Activated CD8-positive, alpha-beta memory T cell treated with anti-CD3 and anti-CD28 coated beads for 48 hours (primary cell): ENCODE results near the gene CRISP2.

ENCODE experiments used
- DNase-seq, 3 experiments: peaks; one replicate each; pipeline ENCODE4 v3.0.0-alpha.2; 2020; ENCODE audit warnings: low read depth in 2 of 3, low spot score in 2 of 3

The CRISP2 gene

GRCh38 chr6:49662231-49662891 lies 51.0 kb downstream of the CRISP2 start:
- no peak for DNase-seq

GRCh38 chr6:49653942-49654341 lies 59.4 kb downstream of the CRISP2 start:
- DNase-seq = no peak

GRCh38 chr6:49653438-49653837 lies 59.9 kb downstream of the CRISP2 start:
- DNase-seq = no peak

GRCh38 chr6:49651239-49651638 lies 62.1 kb downstream of the CRISP2 start:
- no peak for DNase-seq

GRCh38 chr6:49649988-49650387 lies 63.4 kb downstream of the CRISP2 start:
- no peak for DNase-seq

GRCh38 chr6:49648036-49648435 lies 65.3 kb downstream of the CRISP2 start:
- DNase-seq = no peak

GRCh38 chr6:49647476-49647875 lies 65.9 kb downstream of the CRISP2 start:
- no peak for DNase-seq

GRCh38 chr6:49646942-49647341 lies 66.4 kb downstream of the CRISP2 start:
- DNase-seq = no peak

- no peak for DNase-seq
Measured at GRCh38 chr6:49646130-49646824, 67.1 kb downstream of the CRISP2 start.

- no peak for DNase-seq
Measured at GRCh38 chr6:49645139-49645538, 68.2 kb downstream of the CRISP2 start.
